ENCODE results near the gene DNAH12. TPM values are rescaled to one million over a fixed set of nuclear protein-coding genes. Genes with fewer than 3 reads are reported as not detected.

Gene DNAH12
- total and polyA plus RNA-seq, 2 experiments from 2014 or later: 0.11 to 0.54 TPM

GRCh38 chr3:57583544-57583943 is 39.4 kb upstream of the DNAH12 start:
- no peak overlapping the region; the same call in 1 of the 2 replicates for H3K27ac ChIP-seq
- no peaks in the 10 kb centered on the region for H3K9me2 ChIP-seq (ENCODE audit: insufficient read depth)
- H3K4me1 ChIP-seq (ENCODE audit: insufficient read depth): peaks cover 32% of the 10 kb centered on the region
- no peaks in the 10 kb centered on the region for H3K27me3 ChIP-seq (replicated peaks; ENCODE audit: insufficient read depth)
- in situ Hi-C loops (cut with MboI): no loop called here
- WGBS, 2 experiments (ENCODE audit: low coverage in 1 of 2, low lambda C conversion rate in 2 of 2, missing lambda C conversion rate in 2 of 2): 96 to 97% methylated on average over 2 of the region's 2 CpGs
- TF ChIP-seq EZH2 (IDR thresholded peaks at IDR 0.05; ENCODE audit: insufficient read depth, poor library complexity, severe bottlenecking): no peak
- TF ChIP-seq EZH2phosphoT487 (IDR thresholded peaks at IDR 0.05; ENCODE audit: insufficient read depth, low read depth): no peak
- no peak overlapping the region for H3K9ac ChIP-seq
- peaks cover 56% of the 10 kb centered on the region for H3K36me3 ChIP-seq (ENCODE audit: low read depth)
- H3K9me3 ChIP-seq (ENCODE audit: low read depth): no peaks in the 10 kb centered on the region
- H3K4me3 ChIP-seq: no peak overlapping the region
- no peak for DNase-seq
- peaks cover 59% of the 10 kb centered on the region for H3F3A ChIP-seq (ENCODE audit: insufficient read depth)
- H3K79me2 ChIP-seq (ENCODE audit: insufficient read depth): peaks cover 100% of the 10 kb centered on the region
- no peak overlapping the region for H3K4me2 ChIP-seq (ENCODE audit: unreplicated experiment)
- H4K20me1 ChIP-seq (ENCODE audit: insufficient read depth): peaks cover 35% of the 10 kb centered on the region
- no peak overlapping the region for H2AFZ ChIP-seq

- Histone ChIP-seq H3K4me1 (ENCODE audit: insufficient read depth) (peaks cover 26% of the 10 kb centered on the region), H3K79me2 (ENCODE audit: insufficient read depth) (peaks cover 100% of the 10 kb centered on the region), H4K20me1 (ENCODE audit: insufficient read depth) (peaks cover 26% of the 10 kb centered on the region), H3K9me2 (ENCODE audit: insufficient read depth) (no peaks in the 10 kb centered on the region), H3K9ac (no peak overlapping the region), H2AFZ (no peak overlapping the region), H3K4me3 (no peak overlapping the region), H3K9me3 (ENCODE audit: low read depth) (no peaks in the 10 kb centered on the region), H3K4me2 (ENCODE audit: unreplicated experiment) (no peak overlapping the region), H3K27me3 (replicated peaks; ENCODE audit: insufficient read depth) (no peaks in the 10 kb centered on the region), H3K36me3 (ENCODE audit: low read depth) (peaks cover 64% of the 10 kb centered on the region), H3K27ac (no peak overlapping the region), H3F3A (ENCODE audit: insufficient read depth) (peaks cover 58% of the 10 kb centered on the region)
- 84 to 85% methylated on average over 7 of the region's 7 CpGs for WGBS, 2 experiments (ENCODE audit: low coverage in 1 of 2, low lambda C conversion rate in 2 of 2, missing lambda C conversion rate in 2 of 2)
- TF ChIP-seq EZH2 (IDR thresholded peaks at IDR 0.05; ENCODE audit: insufficient read depth, poor library complexity, severe bottlenecking): no peak
- no peak for DNase-seq
- in situ Hi-C loops (cut with MboI): no loop called here
These were observed 38.5 kb upstream of the DNAH12 start for GRCh38 chr3:57582474-57583168.

GRCh38 chr3:57577801-57578200 is 33.7 kb upstream of the DNAH12 start:
- Histone ChIP-seq H3K27ac (no peak overlapping the region), H2AFZ (no peak overlapping the region), H3F3A (ENCODE audit: insufficient read depth) (peaks cover 74% of the 10 kb centered on the region), H3K4me2 (ENCODE audit: unreplicated experiment) (no peak overlapping the region), H3K9ac (no peak overlapping the region), H4K20me1 (ENCODE audit: insufficient read depth) (peaks cover 17% of the 10 kb centered on the region; the same call in 1 of the 2 replicates), H3K9me2 (ENCODE audit: insufficient read depth) (no peaks in the 10 kb centered on the region), H3K36me3 (ENCODE audit: low read depth) (peaks cover 94% of the 10 kb centered on the region), H3K79me2 (ENCODE audit: insufficient read depth) (peaks cover 100% of the 10 kb centered on the region), H3K27me3 (replicated peaks; ENCODE audit: insufficient read depth) (no peaks in the 10 kb centered on the region), H3K9me3 (ENCODE audit: low read depth) (no peaks in the 10 kb centered on the region), H3K4me1 (ENCODE audit: insufficient read depth) (peaks cover 15% of the 10 kb centered on the region), H3K4me3 (no peak overlapping the region)
- 88 to 90% methylated on average over 9 of the region's 9 CpGs for WGBS, 2 experiments (ENCODE audit: low coverage in 1 of 2, low lambda C conversion rate in 2 of 2, missing lambda C conversion rate in 2 of 2)
- in situ Hi-C loops (cut with MboI): no loop called here
- TF ChIP-seq EZH2phosphoT487 (IDR thresholded peaks at IDR 0.05; ENCODE audit: insufficient read depth, low read depth) (no peak), EZH2 (IDR thresholded peaks at IDR 0.05; ENCODE audit: insufficient read depth, poor library complexity, severe bottlenecking) (no peak)
- DNase-seq: no peak

GRCh38 chr3:57575966-57576626 is 32.0 kb upstream of the DNAH12 start:
- peaks cover 17% of the 10 kb centered on the region; the same call in 1 of the 2 replicates for H4K20me1 ChIP-seq (ENCODE audit: insufficient read depth)
- WGBS, 2 experiments (ENCODE audit: low coverage in 1 of 2, low lambda C conversion rate in 2 of 2, missing lambda C conversion rate in 2 of 2): 66 to 74% methylated on average over 3 of the region's 3 CpGs

More at GRCh38 chr3:57575966-57576626, 32.0 kb upstream of the DNAH12 start:
- no peak overlapping the region for H3K4me2 ChIP-seq (ENCODE audit: unreplicated experiment)
- H3K36me3 ChIP-seq (ENCODE audit: low read depth): peaks cover 94% of the 10 kb centered on the region
- DNase-seq: no peak
- no peaks in the 10 kb centered on the region for H3K9me3 ChIP-seq (ENCODE audit: low read depth)
- H2AFZ ChIP-seq: no peak overlapping the region
- H3K79me2 ChIP-seq (ENCODE audit: insufficient read depth): peaks cover 100% of the 10 kb centered on the region
- no peaks in the 10 kb centered on the region for H3K27me3 ChIP-seq (replicated peaks; ENCODE audit: insufficient read depth)
- peak overlapping the region; percentile 29 for H3K27ac ChIP-seq
- H3K9ac ChIP-seq: no peak overlapping the region
- peaks cover 13% of the 10 kb centered on the region for H3K4me1 ChIP-seq (ENCODE audit: insufficient read depth)
- in situ Hi-C loops (cut with MboI): no loop called here
- H3K4me3 ChIP-seq: no peak overlapping the region
- TF ChIP-seq EZH2 (IDR thresholded peaks at IDR 0.05; ENCODE audit: insufficient read depth, poor library complexity, severe bottlenecking) (no peak), EZH2phosphoT487 (IDR thresholded peaks at IDR 0.05; ENCODE audit: insufficient read depth, low read depth) (no peak)
- H3K9me2 ChIP-seq (ENCODE audit: insufficient read depth): no peaks in the 10 kb centered on the region
- peaks cover 81% of the 10 kb centered on the region for H3F3A ChIP-seq (ENCODE audit: insufficient read depth)
